SHP77 (cell line): ENCODE measurements around the gene BLACAT1.
A peak's percentile ranks its signal among the peaks of the same experiment; 100 is the strongest.
"Not testable (repeated sequence)": the region's sequence is repeated elsewhere in the genome, so short reads cannot be mapped to it uniquely, and the experiment has no call there.

Experiments used
- DNase-seq, 2 experiments: peaks; one replicate each; lab custom pipeline; 2025; lab: John Stamatoyannopoulos, UW

Gene BLACAT1

GRCh38 chr1:205441716-205442050 is 14.2 kb downstream of the BLACAT1 start:
- DNase-seq = no peak

- no peak for DNase-seq
These were observed 14.6 kb downstream of the BLACAT1 start for GRCh38 chr1:205441318-205441633.

- DNase-seq = peak; percentile 65 to 85
These were observed 15.1 kb downstream of the BLACAT1 start for GRCh38 chr1:205440476-205441317.

GRCh38 chr1:205440121-205440475 is 15.7 kb downstream of the BLACAT1 start:
- DNase-seq = no peak

- peak; percentile 78 to 83 for DNase-seq
These were observed 17.4 kb downstream of the BLACAT1 start for GRCh38 chr1:205438213-205439158.

GRCh38 chr1:205437570-205437969 is 18.3 kb downstream of the BLACAT1 start:
- DNase-seq = no peak

GRCh38 chr1:205436776-205437410 is 19.0 kb downstream of the BLACAT1 start:
- DNase-seq = no peak

- no peak for DNase-seq
These were observed 20.0 kb downstream of the BLACAT1 start for GRCh38 chr1:205435578-205436573.

- DNase-seq = no peak
These were observed 21.1 kb downstream of the BLACAT1 start for GRCh38 chr1:205434738-205435137.

GRCh38 chr1:205432692-205433091 is 23.2 kb downstream of the BLACAT1 start:
- not testable (repeated sequence) for DNase-seq

GRCh38 chr1:205432116-205432515 is 23.7 kb downstream of the BLACAT1 start:
- no peak for DNase-seq

GRCh38 chr1:205430696-205431305 is 25.0 kb downstream of the BLACAT1 start:
- no peak for DNase-seq

- no peak for DNase-seq
These were observed 25.8 kb downstream of the BLACAT1 start for GRCh38 chr1:205429762-205430695.

- DNase-seq = no peak
These were observed 30.8 kb downstream of the BLACAT1 start for GRCh38 chr1:205424901-205425600.

GRCh38 chr1:205423814-205424399 is 31.9 kb downstream of the BLACAT1 start:
- no peak for DNase-seq

- DNase-seq = no peak
These were observed 32.7 kb downstream of the BLACAT1 start for GRCh38 chr1:205422993-205423642.

GRCh38 chr1:205421798-205422197 is 34.0 kb downstream of the BLACAT1 start, which contains the start of gene LEMD1:
TSS of gene LEMD1 (minus strand) at chr1:205422056. CDS start at chr1:205420536, 1,520 bp downstream.
- DNase-seq = no peak

- DNase-seq = no peak
These were observed 34.9 kb downstream of the BLACAT1 start for GRCh38 chr1:205420938-205421337.
